ENCODE results near the gene PBLD.
A peak's percentile ranks its signal among the peaks of the same experiment; 100 is the strongest.
"Not testable (repeated sequence)": the region's sequence is repeated elsewhere in the genome, so short reads cannot be mapped to it uniquely, and the experiment has no call there.

Gene PBLD

DNA sequence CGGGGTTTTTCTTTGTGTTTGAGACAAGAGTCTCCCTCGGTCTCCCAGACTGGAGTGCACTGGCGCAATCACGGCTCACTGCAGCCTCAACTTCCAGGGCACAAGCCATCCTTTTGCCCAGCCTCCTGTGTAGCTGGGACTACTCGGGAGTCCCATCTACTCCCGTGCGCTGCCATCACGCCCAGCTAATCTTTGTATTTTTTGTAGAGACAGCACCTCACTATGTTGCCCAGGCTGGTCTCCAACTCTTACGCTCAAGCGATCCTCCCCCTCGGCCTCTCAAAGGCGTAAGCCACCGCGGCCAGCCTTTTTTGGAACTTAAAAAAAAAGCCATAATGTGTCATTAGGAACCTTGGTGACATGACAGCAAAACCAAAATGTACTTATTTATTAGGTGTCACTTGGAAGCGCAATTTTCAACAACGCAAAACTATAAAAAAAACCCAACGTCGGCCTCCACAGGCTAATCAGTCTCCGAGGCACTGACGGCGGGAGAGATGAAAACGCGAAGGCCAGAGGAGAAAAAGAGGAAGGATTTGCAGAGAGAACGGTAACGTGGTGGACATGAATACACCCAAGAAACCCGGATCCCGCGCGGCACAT lies 1.8 kb downstream of the PBLD start:
- peak; percentile 43 for DNase-seq

GRCh38 chr10:68329506-68329861 lies 3.2 kb downstream of the PBLD start:
- no peak for DNase-seq

GRCh38 chr10:68327889-68328786 lies 4.6 kb downstream of the PBLD start:
- peak; percentile 51 for DNase-seq

GRCh38 chr10:68324396-68324795 lies 8.3 kb downstream of the PBLD start:
- not testable (repeated sequence) for DNase-seq

DNA sequence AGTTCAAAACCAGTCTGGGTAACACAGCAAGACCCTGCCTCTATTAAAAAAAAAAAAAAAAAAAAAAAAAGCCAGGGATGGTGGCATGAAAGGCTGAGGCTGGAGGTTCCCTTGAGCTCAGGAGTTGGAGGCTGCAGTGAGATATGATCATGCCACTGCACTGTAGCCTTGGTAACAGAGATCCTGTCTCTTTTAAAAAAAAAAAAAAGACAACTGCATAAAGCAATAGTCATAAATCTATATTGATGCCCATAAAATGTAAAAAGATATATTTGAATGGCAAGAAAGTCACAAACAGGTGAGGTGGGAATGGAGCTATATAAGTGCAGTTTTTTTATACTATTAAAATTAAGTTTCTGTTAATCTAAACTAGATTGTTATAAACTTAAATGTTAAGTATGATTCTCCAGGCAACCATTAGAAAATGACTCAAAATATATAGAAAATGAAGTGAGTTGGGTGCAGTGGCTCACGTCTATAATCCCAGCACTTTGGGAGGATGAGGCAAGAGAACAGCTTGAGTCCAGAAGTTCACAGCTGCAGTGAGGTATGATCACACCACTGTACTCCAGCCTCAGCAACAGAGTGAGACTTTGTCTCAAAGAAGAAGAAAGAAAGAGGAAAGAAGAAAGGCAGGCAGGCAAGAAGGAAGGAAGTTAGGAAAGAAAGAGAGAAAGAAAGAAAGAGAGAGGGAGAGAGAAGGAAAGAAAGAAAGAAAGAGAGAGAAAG lies 14.2 kb downstream of the PBLD start:
- no peak for DNase-seq

- no peak for DNase-seq
Measured at GRCh38 chr10:68315582-68315981, 17.1 kb downstream of the PBLD start.

GRCh38 chr10:68314930-68315329 lies 17.8 kb downstream of the PBLD start:
- not testable (repeated sequence) for DNase-seq

DNA sequence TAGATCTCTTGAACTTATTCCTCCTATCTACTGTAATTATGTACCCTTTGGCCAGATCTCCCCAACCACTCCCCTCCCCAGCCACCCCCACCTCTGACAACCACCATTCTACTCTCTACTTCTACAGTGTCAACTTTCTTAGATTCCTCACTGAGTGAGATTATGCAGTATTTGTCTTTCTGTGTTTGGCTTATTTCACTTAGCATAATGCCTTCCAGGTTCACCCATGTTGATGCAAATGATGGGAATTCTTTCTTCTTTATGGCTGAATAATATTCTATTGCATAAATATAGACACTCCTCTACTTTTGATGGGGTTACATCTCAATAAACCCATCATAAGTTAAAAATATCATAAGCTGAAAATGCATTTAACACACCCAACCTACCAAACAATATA lies 22.2 kb downstream of the PBLD start:
- no peak for DNase-seq

- DNase-seq, result no peak
Measured at GRCh38 chr10:68305854-68306253, 26.9 kb downstream of the PBLD start.

DNA sequence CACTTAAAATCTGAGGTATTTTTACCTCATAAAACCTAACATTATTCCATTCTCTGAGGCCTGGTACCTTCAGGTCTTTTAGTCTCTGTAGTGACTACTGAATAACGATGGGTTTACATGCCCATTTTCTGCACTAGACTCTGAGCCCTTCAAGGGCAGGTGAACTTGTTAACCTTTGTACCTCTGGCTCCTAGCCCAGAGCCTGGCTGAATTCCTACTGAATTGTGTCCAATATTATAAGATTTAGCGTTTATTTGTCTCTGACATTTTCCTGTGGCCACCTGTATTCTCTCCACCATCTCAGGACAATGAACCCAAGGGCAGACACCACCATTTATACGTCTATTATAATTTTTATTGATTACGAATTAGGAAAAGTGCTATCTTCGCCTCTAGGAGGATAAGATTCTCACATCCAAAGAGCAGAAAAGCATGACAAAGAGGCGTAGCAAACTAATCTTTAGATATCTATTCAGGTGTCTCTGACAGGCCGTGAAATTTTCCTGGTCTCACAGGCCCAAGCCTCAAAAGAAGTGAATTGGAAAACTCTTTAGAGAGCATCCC lies 28.8 kb downstream of the PBLD start:
- DNase-seq, result no peak

GRCh38 chr10:68302871-68303270 lies 29.9 kb downstream of the PBLD start:
- no peak for DNase-seq

GRCh38 chr10:68302503-68302823 lies 30.3 kb downstream of the PBLD start:
- no peak for DNase-seq

GRCh38 chr10:68301790-68302502 lies 30.8 kb downstream of the PBLD start:
- DNase-seq, result peak; percentile 19

- DNase-seq, result no peak
Measured at GRCh38 chr10:68301301-68301700, 31.4 kb downstream of the PBLD start.

DNA sequence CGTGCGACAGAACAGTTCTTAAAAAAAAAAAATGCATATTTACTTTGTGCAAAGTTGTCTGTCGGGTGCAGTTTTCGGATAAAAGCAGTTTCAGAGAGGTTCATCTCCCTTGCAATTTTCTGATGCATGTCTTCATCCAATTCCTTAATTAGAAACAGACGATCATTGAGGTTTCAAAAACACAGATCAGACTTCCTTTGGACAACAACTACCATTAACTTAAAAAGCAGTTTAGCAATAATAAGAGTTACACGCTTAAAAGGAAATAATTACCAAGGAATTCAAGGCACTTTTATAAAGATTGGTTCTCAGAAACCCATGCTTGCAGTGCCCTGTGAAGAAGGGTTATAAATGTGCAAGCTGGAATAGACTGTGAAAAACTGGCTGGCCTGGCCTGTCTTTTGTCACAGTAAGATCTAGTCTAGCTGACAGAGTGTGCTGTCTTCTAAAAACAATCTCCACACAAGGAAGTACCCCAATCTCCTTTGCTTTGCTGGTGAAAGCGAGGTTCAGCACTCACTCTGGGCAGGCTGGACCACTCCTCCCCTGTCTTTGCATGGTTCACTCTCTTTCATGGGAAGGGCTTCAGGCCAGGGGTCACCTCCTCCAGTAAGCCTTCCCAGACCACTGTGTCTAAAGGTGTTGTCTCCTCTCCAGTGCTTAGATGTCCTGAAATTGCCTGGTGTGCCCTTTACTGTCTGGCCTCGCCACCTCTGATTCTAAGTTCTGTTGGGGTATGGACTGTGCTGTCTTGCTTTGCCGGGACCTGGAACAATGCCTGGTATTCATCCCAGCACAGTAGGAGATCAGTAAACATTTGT lies 35.7 kb downstream of the PBLD start:
- no peak for DNase-seq

GRCh38 chr10:68290736-68291135 lies 42.0 kb downstream of the PBLD start:
- DNase-seq, result no peak

DNA sequence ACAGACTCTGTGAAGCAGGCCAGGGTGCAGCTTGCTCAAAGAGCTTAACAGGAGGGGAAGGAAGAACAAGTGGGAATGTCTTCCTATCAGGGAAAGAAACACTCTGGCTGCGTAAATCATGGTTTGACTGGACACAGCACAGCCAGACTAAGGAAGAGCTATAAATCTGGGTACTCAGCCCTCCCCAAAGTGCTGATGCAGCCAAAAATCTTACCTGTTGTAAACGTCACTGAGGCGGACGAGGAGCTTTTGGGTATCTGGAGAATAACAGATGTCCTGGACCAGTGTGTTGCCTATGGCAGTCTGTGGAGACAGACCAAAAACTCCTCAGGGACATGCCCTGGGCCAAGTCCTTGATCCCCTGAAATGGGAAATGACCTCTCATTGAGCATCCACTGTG lies 44.0 kb downstream of the PBLD start:
- DNase-seq, result no peak

DNA sequence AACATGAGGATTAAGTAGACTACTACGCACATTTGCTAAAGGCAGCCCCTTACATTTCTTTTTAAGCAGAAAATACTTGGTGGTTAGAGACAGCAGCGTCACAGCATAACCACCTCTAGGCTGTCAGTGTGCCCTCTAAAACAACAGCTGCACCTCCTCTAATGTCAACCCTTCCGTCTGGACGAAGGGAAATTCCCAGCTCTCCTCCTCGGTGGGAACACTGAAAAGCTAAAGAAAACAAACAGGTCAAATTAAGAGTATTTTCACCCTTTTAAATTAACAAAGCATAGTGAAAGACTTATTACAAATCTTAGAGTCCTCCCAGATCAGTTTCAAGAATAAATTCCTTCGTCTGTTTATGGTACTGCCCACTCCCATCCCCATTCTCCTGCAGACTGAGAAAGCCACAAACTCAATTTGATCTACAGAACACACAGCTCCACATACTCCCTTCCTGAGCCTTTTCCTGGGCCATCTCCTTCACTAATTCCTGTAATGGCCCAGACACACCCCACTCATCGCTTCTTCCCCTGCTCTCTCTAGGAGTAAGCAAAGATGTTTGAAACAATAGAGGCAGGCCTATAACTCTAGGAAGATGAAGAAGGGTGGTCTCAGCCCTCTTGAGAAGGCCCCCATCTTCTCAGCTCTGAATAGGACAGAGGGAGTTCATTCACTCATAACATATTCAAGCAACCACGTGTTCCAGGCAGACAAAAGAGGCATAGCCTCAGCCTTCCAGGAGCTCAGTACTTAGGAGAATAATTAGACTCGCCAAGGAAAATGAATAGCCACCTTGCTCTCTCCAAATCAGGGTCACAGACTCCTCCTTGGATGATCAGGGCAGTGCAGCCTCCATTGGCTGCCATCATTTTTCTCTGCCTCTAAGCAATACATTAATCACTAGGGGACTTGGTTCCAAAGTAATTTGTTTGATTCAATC lies 48.4 kb downstream of the PBLD start:
- no peak for DNase-seq

DNA sequence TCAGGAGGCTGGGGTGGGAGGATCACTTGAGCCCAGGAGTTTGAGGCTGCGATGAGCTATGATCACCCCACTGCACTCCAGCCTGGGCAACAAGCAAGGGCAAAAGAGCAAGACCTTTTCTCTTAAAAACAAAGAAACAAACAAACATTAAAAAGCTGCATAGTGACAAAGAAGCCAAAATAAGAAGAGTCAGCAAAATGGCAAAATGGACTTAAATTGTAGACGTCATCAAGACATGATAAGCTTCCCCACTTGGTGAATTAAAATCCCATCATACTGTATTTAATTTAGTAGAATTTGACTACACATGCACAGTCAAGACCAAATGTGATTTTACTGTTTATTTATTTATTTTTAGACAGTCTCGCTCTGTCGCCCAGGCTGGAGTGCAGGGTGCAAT lies 52.0 kb downstream of the PBLD start:
- DNase-seq, result no peak

- DNase-seq, result not testable (repeated sequence)
Measured at GRCh38 chr10:68278906-68279753, 53.6 kb downstream of the PBLD start.
